ENCODE measurements around the gene DYNC1H1.
A peak's percentile ranks its signal among the peaks of the same experiment; 100 is the strongest.

Gene DYNC1H1

GRCh38 chr14:101920271-101920670 lies 44.1 kb upstream of the DYNC1H1 start:
- peak; percentile 29 for DNase-seq (ENCODE audit: low read depth)
- no peak overlapping the region for H3K4me3 ChIP-seq (ENCODE audit: control insufficient read depth, low read depth, low read length)
- no peak for TF ChIP-seq CTCF (conservative IDR thresholded peaks at IDR 0.05; ENCODE audit: control insufficient read depth, insufficient read depth, low read depth, low read length)

GRCh38 chr14:101922866-101923265 lies 41.5 kb upstream of the DYNC1H1 start:
- no peak for TF ChIP-seq CTCF (conservative IDR thresholded peaks at IDR 0.05; ENCODE audit: control insufficient read depth, insufficient read depth, low read depth, low read length)
- H3K4me3 ChIP-seq (ENCODE audit: control insufficient read depth, low read depth, low read length), result no peak overlapping the region
- no peak for DNase-seq (ENCODE audit: low read depth)

- no peak overlapping the region for H3K4me3 ChIP-seq (ENCODE audit: control insufficient read depth, low read depth, low read length)
- TF ChIP-seq CTCF (conservative IDR thresholded peaks at IDR 0.05; ENCODE audit: control insufficient read depth, insufficient read depth, low read depth, low read length), result no peak
- no peak for DNase-seq (ENCODE audit: low read depth)
Measured at GRCh38 chr14:101925152-101925551, 39.2 kb upstream of the DYNC1H1 start.

- no peak overlapping the region for H3K4me3 ChIP-seq (ENCODE audit: control insufficient read depth, low read depth, low read length)
- DNase-seq (ENCODE audit: low read depth), result no peak
- TF ChIP-seq CTCF (conservative IDR thresholded peaks at IDR 0.05; ENCODE audit: control insufficient read depth, insufficient read depth, low read depth, low read length), result no peak
Measured at GRCh38 chr14:101926085-101926484, 38.3 kb upstream of the DYNC1H1 start.

GRCh38 chr14:101926620-101927019 lies 37.8 kb upstream of the DYNC1H1 start:
- no peak overlapping the region for H3K4me3 ChIP-seq (ENCODE audit: control insufficient read depth, low read depth, low read length)
- no peak for DNase-seq (ENCODE audit: low read depth)
- TF ChIP-seq CTCF (conservative IDR thresholded peaks at IDR 0.05; ENCODE audit: control insufficient read depth, insufficient read depth, low read depth, low read length), result no peak

- TF ChIP-seq CTCF (conservative IDR thresholded peaks at IDR 0.05; ENCODE audit: control insufficient read depth, insufficient read depth, low read depth, low read length), result no peak
- H3K4me3 ChIP-seq (ENCODE audit: control insufficient read depth, low read depth, low read length), result no peak overlapping the region
- peak; percentile 98 for DNase-seq (ENCODE audit: low read depth)
Measured at GRCh38 chr14:101927859-101928258, 36.5 kb upstream of the DYNC1H1 start.

- no peak for TF ChIP-seq CTCF (conservative IDR thresholded peaks at IDR 0.05; ENCODE audit: control insufficient read depth, insufficient read depth, low read depth, low read length)
- peak; percentile 43 for DNase-seq (ENCODE audit: low read depth)
- H3K4me3 ChIP-seq (ENCODE audit: control insufficient read depth, low read depth, low read length), result no peak overlapping the region
Measured at GRCh38 chr14:101928415-101928841, 35.9 kb upstream of the DYNC1H1 start.

Measured in fibroblast of mammary gland (primary cell).